Nephron progenitor cell (in vitro differentiated cells): ENCODE measurements around the gene FOSL1.

ENCODE experiments used
- DNase-seq: peaks from one replicate; pipeline ENCODE4 v3.0.0; 2021
- H3K27ac Mint-ChIP-seq: 2 replicates; pipeline ENCODE4 v1.8.0; 2021; ENCODE audit warnings: mild to moderate bottlenecking, moderate library complexity, mixed read lengths
- H3K27me3 Mint-ChIP-seq: 2 replicates; pipeline ENCODE4 v1.8.0; 2021; ENCODE audit warnings: mild to moderate bottlenecking, low read depth, mixed read lengths; ENCODE audit not compliant: poor library complexity
- H3K36me3 Mint-ChIP-seq: 2 replicates; pipeline ENCODE4 v1.8.0; 2021; ENCODE audit warnings: low read depth, mixed read lengths
- H3K4me1 Mint-ChIP-seq: 2 replicates; pipeline ENCODE4 v1.8.0; 2021; ENCODE audit warnings: mixed read lengths
- H3K4me3 Mint-ChIP-seq: 2 replicates; pipeline ENCODE4 v1.8.0; 2021; ENCODE audit warnings: mild to moderate bottlenecking, moderate library complexity, mixed read lengths
- H3K9me3 Mint-ChIP-seq: 2 replicates; pipeline ENCODE4 v1.8.0; 2021; ENCODE audit warnings: mild to moderate bottlenecking, moderate library complexity, mixed read lengths
- TF ChIP-seq, protein P1 (sequence below): fragments of 200-600 bp; sonication (generic); IDR thresholded peaks from 2 replicates; pipeline ENCODE4 v1.5.0; 2021; ENCODE audit warnings: antibody characterized with exemption

FOSL1 gene

DNA sequence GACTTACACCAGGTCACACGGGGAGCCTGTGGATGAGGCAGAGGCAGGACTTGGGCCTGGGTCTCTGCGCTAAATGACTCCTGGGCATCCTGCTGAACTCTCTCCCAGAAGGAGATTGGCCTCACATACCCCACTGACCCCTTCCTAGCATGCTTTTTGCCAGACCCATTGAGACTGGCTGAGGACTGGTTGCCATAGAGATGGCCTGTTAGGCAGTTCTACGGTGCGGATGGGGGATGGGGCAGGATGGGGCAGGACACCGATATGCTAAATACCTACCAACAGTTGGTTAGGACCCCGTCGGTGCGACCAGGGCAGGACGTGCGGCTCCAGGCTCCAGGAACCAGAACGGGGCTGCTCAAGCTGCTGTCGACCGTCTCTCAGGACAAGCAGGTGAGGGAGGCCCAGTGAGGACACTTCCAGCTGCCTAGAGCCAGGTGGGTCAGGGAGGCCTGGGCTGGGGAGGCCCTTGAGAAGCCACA, 45.3 kb upstream of the FOSL1 start, which contains the start of gene TSGA10IP:
TSS of gene TSGA10IP (plus strand) at position 51 of the 482 bp plus-strand sequence. CDS start at position 247, 196 bp downstream.
- TF ChIP-seq, protein P1, sequence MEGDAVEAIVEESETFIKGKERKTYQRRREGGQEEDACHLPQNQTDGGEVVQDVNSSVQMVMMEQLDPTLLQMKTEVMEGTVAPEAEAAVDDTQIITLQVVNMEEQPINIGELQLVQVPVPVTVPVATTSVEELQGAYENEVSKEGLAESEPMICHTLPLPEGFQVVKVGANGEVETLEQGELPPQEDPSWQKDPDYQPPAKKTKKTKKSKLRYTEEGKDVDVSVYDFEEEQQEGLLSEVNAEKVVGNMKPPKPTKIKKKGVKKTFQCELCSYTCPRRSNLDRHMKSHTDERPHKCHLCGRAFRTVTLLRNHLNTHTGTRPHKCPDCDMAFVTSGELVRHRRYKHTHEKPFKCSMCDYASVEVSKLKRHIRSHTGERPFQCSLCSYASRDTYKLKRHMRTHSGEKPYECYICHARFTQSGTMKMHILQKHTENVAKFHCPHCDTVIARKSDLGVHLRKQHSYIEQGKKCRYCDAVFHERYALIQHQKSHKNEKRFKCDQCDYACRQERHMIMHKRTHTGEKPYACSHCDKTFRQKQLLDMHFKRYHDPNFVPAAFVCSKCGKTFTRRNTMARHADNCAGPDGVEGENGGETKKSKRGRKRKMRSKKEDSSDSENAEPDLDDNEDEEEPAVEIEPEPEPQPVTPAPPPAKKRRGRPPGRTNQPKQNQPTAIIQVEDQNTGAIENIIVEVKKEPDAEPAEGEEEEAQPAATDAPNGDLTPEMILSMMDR, result no peak
- peaks cover 13% of the 10 kb centered on the region for H3K27me3 Mint-ChIP-seq
- peak within 1 kb of the TSS; percentile 32 for H3K4me3 Mint-ChIP-seq
- H3K27ac Mint-ChIP-seq, result peak within 1 kb of the TSS; percentile 79
- peaks cover 26% of the 10 kb centered on the region for H3K4me1 Mint-ChIP-seq
- no peaks in the 10 kb centered on the region for H3K9me3 Mint-ChIP-seq
- peak; percentile 38 for DNase-seq
- H3K36me3 Mint-ChIP-seq, result no peaks in the 10 kb centered on the region

DNA sequence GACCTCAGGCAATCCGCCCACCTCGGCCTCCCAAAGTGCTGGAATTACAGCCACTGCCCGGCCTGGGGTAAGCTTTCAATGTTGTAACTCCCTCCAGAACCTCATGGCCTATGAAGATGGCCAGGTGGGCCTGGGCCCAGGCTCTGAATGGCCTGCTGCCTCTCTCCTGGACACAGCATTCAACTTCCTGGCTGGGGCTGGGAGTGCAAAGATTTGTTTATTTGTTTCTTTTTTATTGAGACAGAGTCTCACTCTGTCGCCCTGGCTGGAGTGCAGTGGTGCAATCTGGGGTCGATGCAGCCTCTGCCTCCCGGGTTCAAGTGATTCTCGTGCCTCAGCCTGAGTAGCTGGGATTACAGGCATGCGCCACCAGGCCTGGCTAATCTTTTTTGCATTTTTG, 44.6 kb upstream of the FOSL1 start:
- H3K27me3 Mint-ChIP-seq, result peaks cover 9% of the 10 kb centered on the region
- no peaks in the 10 kb centered on the region for H3K9me3 Mint-ChIP-seq
- H3K27ac Mint-ChIP-seq, result no peak overlapping the region
- TF ChIP-seq, protein P1, result no peak
- DNase-seq, result no peak
- no peaks in the 10 kb centered on the region for H3K36me3 Mint-ChIP-seq
- H3K4me1 Mint-ChIP-seq, result peaks cover 26% of the 10 kb centered on the region
- no peak overlapping the region for H3K4me3 Mint-ChIP-seq

DNA sequence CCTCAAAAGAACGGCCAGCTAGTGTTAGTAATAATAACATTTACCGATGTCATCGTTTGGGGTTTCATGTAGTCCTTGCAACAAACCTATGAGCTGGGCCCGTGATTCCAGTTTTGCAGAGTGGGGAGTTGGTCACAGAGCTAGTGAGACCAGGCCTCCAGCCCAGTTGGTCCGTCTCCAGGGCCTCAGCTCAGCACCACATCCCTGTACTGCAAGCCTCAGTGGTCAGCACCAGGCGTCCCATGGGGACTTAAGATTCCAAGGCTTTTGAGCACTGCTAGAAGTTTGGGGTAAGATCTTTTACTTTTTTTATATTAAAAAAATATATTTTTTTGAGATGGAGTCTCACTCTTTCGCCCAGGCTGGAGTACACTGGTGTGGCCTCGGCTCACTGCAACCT, 44.0 kb upstream of the FOSL1 start:
- TF ChIP-seq, protein P1, result no peak
- Mint-ChIP-seq H3K4me1 (peaks cover 26% of the 10 kb centered on the region), H3K27me3 (peaks cover 9% of the 10 kb centered on the region), H3K4me3 (no peak overlapping the region), H3K9me3 (no peaks in the 10 kb centered on the region), H3K27ac (no peak overlapping the region), H3K36me3 (no peaks in the 10 kb centered on the region)
- no peak for DNase-seq

DNA sequence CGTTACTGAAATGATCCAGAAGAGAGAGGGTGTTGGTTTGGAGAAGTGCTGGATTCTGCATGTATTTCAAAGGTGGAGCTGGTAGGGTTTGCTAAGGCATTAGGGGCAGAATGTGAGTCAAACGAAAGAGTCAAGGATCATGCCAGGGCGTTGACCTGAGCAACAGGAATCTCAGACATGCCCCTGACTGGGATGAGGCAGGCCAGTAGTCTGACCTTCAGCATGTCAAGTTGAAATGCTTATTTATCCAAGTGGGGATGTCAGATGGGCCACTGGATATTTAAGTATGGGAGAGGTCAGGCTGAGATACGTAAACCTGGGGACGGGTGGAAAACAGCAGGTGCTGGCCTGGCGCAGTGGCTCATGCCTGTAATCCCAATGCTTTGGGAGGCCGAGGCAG, 42.3 kb upstream of the FOSL1 start:
- H3K27ac Mint-ChIP-seq, result no peak overlapping the region
- DNase-seq, result no peak
- TF ChIP-seq, protein P1, result no peak
- peaks cover 32% of the 10 kb centered on the region for H3K4me1 Mint-ChIP-seq
- no peak overlapping the region for H3K4me3 Mint-ChIP-seq
- H3K9me3 Mint-ChIP-seq, result no peaks in the 10 kb centered on the region
- H3K27me3 Mint-ChIP-seq, result peaks cover 9% of the 10 kb centered on the region
- no peaks in the 10 kb centered on the region for H3K36me3 Mint-ChIP-seq

DNA sequence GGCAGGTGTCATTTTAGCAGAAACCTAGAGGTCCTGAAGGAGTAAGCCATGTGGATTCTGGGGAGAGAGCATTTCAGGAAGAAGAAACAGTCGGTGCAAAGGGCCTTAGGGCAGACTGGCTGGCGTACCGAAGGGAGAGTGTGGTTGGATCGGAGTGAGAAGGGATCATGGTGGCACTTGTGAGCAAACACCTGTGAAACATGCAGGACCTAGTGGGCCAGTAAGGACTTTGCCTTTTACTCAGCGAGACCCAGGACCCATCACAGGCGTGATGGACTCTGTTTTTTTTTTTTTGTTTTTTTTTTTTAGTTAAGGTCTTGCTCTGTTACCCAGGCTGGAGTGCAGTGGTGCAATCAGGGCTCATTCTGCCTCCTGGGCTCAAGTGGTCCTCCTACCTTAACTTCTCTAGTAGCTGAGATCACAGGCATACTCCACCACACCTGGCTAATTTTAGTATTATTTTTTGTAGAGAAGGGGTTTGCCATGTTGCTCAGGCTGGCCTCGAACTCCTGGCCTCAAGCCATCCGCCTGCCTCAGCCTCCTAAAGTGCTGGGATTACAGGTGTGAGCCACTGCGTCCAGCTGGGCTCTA, 41.6 kb upstream of the FOSL1 start:
- Mint-ChIP-seq H3K9me3 (no peaks in the 10 kb centered on the region), H3K36me3 (no peaks in the 10 kb centered on the region), H3K4me1 (peaks cover 32% of the 10 kb centered on the region), H3K27ac (peak overlapping the region; percentile 62), H3K4me3 (no peak overlapping the region), H3K27me3 (peaks cover 12% of the 10 kb centered on the region)
- TF ChIP-seq, protein P1, result no peak
- no peak for DNase-seq

DNA sequence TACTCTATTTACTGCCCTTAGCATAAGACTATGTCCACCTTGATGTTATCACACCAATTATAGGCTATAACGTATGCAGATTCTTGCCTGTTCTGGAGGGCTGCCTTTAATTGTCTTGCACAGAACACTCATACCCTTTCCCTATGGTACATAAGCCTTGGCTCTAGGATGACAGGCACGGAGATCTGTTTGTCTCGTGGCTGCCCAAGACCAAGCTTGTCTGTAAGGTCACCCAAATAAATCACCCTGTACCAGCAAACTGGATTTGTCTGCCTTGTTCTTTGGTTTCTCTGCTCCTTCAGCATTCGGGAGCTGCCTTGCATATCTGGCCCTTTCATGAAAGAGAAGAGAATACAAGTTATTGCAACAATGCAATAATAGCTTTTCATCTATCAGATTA, 37.6 kb upstream of the FOSL1 start:
- TF ChIP-seq, protein P1, result no peak
- DNase-seq, result no peak
- Mint-ChIP-seq H3K27ac (no peak overlapping the region), H3K9me3 (no peaks in the 10 kb centered on the region), H3K27me3 (peaks cover 14% of the 10 kb centered on the region), H3K36me3 (no peaks in the 10 kb centered on the region), H3K4me1 (peaks cover 21% of the 10 kb centered on the region), H3K4me3 (no peak overlapping the region)
